Measurements from ENCODE around the gene NFATC2.

Gene NFATC2

GRCh38 chr20:51385646-51386530 is 156.6 kb downstream of the NFATC2 start:
- DNase-seq, result peak; percentile 15

GRCh38 chr20:51384875-51385274 is 157.6 kb downstream of the NFATC2 start:
- no peak for DNase-seq

- no peak for DNase-seq
Observed at GRCh38 chr20:51383891-51384510, 158.5 kb downstream of the NFATC2 start.

- DNase-seq, result no peak
Observed at GRCh38 chr20:51382986-51383821, 159.3 kb downstream of the NFATC2 start.

GRCh38 chr20:51382111-51382985 is 160.2 kb downstream of the NFATC2 start:
- no peak for DNase-seq

GRCh38 chr20:51381557-51381956 is 161.0 kb downstream of the NFATC2 start:
- DNase-seq, result no peak

GRCh38 chr20:51380401-51381385 is 161.8 kb downstream of the NFATC2 start:
- no peak for DNase-seq

- DNase-seq, result no peak
Observed at GRCh38 chr20:51379601-51380341, 162.7 kb downstream of the NFATC2 start.

- no peak for DNase-seq
Observed at GRCh38 chr20:51378171-51378928, 164.2 kb downstream of the NFATC2 start.

GRCh38 chr20:51377132-51377531 is 165.4 kb downstream of the NFATC2 start:
- DNase-seq, result no peak

- no peak for DNase-seq
Observed at GRCh38 chr20:51376111-51376510, 166.4 kb downstream of the NFATC2 start.

- no peak for DNase-seq
Observed at GRCh38 chr20:51375561-51375960, 167.0 kb downstream of the NFATC2 start.

GRCh38 chr20:51374961-51375360 is 167.6 kb downstream of the NFATC2 start:
- no peak for DNase-seq

- no peak for DNase-seq
Observed at GRCh38 chr20:51374456-51374830, 168.1 kb downstream of the NFATC2 start.

- DNase-seq, result no peak
Observed at GRCh38 chr20:51373713-51374455, 168.6 kb downstream of the NFATC2 start.

GRCh38 chr20:51372966-51373365 is 169.6 kb downstream of the NFATC2 start:
- no peak for DNase-seq

GRCh38 chr20:51372176-51372803 is 170.2 kb downstream of the NFATC2 start:
- DNase-seq, result no peak

GRCh38 chr20:51371720-51372119 is 170.8 kb downstream of the NFATC2 start:
- DNase-seq, result no peak

All from SHP77 treated with DMSO at 0.1 percent for 48 hours (cell line).